NCI-H2196 (cell line): ENCODE measurements around the gene SRSF7.
A peak's percentile ranks its signal among the peaks of the same experiment; 100 is the strongest.
"Not testable (repeated sequence)": the region's sequence is repeated elsewhere in the genome, so short reads cannot be mapped to it uniquely, and the experiment has no call there.

ENCODE experiments used
- DNase-seq: peaks from one replicate; lab custom pipeline; 2025; ENCODE audit not compliant: unreplicated experiment; lab: John Stamatoyannopoulos, UW

The SRSF7 gene

DNA sequence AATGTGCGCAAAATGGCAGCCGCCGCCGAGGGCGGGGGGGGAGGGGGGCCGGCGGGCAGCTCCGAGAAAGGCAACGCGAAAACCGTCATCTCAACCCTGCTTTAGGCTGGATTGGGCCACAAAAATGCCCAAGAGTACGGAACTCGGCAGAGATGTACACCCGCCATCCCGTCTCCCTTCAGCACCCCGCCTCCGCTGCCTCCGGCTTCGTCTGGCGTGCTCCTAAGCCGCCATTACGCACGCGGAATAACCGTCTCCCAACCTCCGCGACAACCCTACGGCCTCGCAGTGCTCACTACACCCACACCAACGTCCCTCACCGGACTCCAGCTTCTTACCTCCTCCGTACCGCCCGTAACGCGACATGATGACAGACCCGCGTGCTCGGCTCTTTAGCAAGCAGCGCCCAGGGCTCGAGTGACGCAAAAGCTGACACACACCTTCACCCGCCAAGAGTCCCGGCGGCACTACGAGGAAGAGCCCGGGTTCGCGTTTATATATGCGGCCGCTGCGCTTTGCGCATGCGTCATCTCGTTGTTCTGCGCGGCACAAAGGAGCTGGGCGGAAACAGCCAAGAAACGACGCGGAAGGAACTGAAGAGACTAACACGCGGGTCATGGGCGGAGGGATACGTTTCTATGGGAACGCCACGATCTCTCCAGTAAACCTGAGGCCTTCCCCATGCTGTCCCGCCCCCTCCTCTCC, at the start of gene SRSF7:
Gene SRSF7, minus strand, starts transcription at position 471 of the 705 bp plus-strand sequence. Its CDS starts 105 bp downstream, at position 366.
- DNase-seq, result peak; percentile 98

DNA sequence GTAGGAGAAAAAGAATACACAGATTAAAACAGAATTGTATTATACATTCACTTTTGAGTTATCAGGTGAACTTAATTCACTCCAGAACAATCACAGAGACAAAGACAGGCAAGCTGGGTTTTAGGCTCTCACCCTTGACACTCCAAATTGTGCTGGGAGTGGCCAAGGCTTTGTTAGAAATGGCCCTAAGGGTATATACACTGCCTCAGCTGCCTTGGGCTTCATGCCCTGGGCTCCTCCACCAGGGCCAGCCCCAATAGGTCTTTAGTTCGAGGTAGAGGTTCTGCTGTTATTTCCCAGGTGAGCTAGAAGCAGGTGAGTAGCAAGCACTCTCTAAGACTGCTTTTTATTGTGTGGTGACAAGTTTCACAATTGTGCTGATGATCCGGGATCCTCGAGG, 46.8 kb upstream of the SRSF7 start:
- DNase-seq, result no peak

DNA sequence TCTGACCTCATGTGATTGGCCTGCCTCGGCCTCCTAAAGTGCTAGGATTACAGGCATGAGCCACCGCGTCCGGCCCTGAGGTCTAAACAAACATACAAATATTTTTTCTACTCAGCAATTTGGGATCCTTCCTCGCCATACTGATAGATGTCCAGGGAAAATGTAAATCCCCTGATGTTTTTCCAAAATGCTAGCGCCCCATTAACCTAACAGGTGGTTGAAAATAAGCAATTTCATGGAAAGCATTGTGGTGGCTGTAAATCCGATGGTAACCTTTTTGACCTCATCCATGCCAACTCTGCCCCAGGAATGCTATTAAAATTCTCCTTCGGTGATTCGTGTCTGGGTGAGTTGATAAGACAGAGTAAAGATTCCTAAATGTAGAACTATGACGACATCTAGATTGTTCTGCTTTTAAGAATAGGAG, 46.1 kb upstream of the SRSF7 start:
- DNase-seq, result no peak

DNA sequence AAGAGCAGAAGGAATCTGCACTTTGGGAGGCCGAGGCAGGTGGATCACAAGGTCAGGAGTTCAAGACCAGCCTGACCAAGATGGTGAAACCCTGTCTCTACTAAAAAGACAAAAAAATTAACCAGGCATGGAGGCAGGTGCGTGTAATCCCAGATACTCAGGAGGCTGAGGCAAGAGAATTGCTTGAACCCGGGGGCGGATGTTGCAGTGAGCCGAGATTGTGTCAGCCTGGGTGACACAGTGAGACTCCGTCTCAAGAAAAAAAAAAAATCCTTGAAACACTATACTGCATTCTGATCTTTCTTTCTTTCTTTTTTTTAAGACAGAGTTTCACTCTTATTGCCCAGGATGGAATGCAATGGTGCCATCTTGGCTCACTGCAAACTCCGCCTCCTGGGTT, 43.9 kb upstream of the SRSF7 start:
- not testable (repeated sequence) for DNase-seq

DNA sequence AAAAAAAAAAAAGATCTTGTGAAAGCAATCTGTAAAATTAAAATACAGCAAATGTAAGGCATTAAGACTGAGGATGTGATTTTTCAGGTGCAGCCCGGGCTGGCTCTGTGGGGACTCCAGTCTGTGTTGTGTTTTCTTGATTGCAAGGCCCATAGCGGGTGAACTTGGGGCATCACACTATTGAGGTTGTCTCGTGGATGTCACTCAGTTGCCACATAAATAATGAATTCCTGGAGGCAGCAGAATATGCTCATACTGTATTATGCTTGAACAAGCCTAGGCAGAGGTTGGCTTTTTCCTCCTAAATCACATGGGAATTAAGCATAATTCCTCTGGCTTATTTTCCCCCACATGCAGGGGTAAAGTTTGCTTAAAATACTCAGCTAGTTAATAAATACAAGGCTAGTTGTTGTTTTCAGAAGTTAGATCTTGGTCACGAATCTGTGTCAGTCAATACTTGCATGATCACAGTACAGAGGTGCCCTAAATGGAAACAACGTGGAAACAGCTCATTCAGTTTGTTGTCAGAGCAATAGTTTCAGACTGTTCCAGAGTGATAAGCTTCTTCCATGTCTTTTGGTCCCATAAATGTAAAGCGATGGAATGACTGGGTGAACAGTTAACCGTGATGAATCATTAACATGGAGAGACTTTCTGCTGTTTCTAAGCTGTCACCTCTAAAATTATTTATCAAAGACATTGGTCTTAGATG, 43.2 kb upstream of the SRSF7 start:
- no peak for DNase-seq

DNA sequence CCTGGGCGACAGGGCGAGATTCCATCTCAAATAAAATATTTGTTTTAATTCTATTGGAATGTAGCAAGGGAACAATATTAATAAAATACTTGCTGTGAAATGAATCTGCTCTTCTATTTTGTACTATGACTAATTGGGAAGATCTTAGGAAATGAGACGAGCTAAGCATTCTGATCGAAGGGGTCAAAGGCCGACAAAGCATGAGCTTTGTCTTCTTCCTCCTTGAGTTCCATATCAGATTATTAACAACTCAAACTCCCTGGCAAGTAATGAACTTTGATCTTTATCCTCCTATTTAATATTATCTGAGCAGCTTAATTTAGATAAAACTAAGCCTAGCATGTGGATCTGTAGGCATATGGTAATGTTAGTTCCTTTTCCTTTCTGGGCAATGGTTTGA, 42.4 kb upstream of the SRSF7 start:
- DNase-seq, result no peak

DNA sequence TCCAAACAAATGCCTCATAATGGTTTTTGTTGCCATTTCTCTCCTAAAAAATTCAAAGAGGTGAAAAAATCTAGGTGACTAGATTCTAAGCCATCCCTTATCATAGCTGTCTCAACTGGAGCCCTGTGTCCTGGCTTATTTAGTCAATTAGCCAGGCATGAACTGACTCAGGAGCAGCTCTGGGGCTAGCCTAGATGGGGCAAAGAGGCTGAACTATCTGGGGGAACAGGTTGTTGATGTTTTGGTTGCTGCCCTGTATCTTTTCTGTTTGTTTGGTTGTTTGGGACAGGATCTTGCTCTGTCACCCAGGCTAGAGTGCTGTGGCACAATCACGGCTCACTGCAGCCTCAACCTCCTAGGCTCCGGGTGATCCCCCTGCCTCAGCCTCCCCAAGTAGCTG, 41.6 kb upstream of the SRSF7 start:
- no peak for DNase-seq

DNA sequence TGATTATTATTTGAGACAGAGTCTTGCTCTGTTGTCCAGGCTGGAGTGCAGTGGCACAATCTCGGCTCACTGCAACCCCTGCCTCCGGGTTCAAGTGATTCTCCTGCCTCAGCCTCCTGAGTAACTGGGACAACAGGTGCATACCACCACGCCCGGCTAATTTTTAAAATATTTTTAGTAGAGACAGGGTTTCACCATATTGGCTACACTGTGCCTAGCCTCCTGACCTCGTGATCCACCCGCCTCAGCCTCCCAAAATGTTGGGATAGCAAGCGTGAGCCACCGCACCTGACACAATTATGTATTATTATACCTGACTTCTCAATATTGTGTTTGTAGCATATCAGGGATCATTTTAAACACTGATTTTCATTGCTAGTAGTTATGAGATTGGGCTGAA, 41.2 kb upstream of the SRSF7 start:
- DNase-seq, result not testable (repeated sequence)

DNA sequence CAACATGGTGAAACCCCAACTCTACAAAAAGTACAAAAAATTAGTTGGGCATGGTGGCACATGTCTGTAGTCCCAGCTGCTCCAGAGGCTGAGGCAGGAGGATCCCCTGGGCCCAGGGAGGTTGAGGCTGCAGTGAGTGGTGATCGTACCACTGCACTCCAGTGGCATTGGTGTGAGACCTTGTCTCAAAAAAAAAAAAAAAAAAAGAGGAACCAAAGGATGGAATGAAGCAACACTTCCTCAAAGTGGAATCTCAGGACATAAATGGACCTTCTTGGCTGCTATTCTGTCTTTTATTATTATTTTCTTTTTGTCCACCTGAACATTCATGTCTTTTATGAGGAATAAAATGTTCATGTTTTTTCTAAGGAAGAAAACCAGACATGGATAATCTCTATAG, 40.6 kb upstream of the SRSF7 start:
- no peak for DNase-seq

DNA sequence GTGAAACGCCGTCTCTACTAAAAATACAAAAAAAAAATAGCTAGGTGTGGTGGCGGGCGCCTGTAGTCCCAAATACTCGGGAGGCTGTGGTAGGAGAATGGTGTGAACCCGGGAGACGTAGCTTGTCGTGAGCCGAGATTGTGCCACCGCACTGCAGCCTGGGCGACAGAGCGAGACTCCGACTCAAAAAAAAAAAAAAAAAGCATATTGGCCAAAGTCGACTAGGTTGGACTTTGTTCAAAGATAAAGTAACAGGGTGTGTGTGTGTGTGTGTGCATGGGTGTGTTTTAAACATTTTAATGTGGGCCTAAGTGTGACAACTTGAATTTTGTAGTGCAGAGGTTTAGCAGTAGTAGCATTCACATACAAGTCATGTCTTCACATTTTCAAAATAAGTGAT, 38.5 kb upstream of the SRSF7 start:
- DNase-seq, result no peak

DNA sequence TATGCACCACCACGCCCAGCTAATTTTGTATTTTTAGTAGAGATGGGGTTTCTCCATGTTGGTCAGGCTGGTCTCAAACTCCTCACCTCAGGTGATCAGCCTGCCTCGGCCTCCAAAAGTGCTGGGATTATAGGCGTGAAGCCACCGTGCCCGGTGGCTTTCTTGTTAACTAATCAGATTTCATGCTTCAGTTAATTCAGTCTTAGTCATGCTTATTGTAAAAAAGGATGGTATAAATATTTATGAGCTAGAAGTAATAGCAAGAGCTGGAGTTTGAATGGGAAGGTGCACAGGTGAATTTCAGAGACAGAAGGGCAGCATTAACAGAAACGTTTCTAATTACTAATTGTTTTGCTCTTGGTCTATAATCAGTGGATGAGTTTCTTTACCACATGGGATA, 37.1 kb upstream of the SRSF7 start:
- no peak for DNase-seq

DNA sequence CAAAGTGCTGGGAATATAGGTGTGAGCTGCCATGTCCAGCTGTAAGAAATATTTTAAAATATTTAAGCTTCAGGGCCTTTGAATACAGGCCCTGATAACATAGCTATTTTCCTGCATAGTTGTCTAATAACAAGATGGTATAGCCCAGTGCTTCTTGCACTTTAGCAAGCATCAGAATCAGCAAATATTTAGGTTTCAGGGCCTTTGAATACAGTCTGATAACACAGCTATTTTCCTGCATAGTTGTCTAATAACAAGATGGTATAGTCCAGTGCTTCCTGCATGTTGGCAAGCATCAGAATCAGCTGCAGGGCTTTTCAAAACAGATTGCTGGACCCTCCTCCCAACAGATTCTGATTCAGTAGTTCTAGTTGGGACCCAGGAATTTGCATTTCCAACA, 32.4 kb upstream of the SRSF7 start:
- no peak for DNase-seq

DNA sequence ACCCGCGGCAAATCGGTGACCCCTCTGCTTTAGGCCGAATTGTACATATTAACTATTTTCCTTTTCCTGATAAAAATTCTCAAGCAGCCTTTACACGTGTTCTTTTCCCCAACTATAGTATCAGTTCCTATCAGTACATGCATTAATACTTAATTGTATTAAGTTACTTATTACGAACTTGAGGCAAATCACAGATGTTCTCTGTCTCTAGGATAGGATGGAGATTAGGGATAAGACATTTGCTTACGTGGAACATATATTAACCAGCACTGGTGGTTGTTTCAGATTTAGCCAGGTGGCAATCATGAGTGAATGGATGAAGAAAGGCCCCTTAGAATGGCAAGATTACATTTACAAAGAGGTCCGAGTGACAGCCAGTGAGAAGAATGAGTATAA, 27.5 kb upstream of the SRSF7 start:
- DNase-seq, result no peak

DNA sequence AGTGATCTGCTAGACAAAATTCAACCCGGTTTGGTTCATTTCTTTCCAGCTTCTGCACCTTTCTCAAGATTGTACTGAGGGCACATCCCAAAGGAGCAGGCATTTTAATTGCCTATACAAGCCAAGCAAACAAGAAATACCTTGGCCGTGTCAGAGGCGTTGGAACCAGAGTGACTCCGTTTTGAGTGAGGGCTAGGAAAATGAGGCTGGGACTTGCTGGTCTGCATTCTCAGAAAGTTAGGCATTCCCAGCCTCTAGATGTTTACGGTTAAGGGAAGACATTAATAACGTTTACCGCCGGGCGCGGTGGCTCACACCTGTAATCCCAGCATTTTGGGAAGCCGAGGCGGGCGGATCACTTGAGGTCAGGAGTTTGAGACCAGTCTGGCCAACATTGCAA, 25.4 kb upstream of the SRSF7 start:
- no peak for DNase-seq

DNA sequence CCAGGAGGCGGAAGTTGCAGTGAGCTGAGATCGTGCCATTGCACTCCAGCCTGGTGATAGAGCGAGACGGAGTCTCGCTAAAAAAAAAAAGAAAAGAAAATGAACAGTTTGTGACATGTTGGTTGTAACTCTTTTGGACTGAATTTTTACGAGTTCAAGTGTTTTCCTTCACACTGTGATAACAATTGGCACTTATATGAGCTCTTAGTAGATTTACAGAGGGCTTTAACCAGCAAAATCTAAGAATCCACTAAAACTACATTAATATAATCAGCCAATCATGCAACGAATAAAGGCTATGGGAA, 24.7 kb upstream of the SRSF7 start:
- no peak for DNase-seq

DNA sequence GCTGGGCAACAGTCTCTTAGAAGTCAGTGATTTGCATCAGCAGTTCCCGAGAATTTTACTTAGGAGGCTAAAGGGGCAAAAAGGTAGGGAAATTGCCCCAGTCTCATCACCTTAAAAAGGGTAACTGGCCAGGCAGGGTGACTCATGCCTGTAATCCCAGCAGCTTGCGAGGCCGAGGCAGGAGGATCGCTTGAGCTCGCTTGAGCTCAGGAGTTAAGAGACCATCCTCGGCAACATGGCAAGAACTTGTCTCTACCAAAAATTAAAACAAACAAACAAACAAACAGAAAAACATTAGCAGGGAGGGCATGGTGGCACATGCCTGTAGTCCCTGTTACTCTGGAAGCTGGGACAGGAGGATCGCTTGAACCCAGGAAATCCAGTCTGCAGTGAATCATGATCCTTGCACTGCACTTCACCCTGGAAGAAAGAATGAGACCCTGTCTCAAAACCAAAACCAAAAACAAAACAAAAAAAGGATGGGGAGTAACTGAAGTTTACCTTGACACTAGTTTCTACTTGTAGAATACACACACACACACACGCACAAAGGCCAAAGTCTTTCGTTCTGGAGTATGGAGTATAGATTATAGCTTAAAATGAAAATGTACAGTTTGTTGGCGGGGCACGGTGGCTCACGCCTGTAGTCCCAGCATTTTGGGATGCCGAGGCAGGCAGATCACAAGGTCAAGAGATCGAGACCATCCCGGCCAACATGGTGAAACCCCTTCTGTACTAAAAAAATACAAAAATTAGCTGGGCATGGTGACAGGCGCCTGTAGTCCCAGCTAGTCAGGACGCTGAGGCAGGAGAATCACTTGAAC, 24.1 kb upstream of the SRSF7 start:
- no peak for DNase-seq

DNA sequence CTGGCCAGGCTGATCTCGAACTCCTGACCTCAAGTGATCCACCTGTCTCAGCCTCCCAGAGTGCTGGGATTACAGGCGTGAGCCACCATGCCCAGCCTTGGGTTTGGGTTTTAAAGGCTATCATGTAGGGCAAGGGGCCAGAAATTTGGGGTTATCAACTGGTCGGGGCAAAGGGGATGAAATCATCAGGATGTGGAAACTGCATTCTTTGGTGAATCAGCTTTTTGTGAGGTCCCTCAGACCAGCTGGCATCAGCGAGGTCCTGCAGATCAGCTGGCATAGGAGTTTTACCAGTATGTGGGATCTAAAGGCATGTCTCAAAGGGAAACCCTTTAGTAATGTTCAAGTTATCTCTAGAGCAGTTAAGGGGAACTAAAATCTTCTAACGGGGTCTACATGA, 20.5 kb upstream of the SRSF7 start:
- no peak for DNase-seq

DNA sequence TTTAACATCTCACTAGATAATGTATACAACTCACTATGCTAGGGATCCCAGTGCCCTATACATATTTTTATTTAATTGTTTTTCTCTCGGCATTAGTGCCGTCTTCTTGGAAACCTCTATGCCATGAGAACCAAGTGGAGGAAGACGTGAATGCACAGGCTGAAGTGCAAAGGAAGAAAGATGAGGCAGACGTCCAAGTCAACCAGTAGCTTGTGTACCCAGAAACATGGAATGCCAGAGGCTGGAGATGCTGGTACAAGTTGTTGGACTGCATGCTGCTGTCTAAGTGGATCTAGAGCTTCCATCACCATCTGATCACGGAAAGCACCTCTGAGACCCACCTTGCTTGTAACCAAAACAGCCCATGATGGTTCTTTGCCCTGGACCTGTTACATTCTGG, 14.4 kb upstream of the SRSF7 start:
- DNase-seq, result no peak

DNA sequence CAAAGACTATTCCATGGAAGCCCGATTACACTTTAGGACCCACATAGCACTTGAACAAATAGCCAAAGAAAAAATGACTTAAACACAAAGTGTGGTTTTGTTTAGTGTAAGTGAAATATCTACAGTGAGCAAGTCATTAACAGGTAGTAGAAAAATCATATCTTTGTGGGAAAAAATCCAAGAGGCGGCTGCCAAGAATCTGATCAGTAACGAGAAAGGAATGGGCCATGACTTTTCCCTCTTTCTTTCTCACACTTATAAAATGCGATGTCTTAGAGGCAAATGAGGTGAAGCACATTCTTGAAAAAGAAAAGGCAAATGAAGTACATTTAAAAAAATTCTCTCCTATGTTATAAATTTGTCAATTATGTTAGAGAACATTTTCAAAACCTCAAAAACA, 14.0 kb upstream of the SRSF7 start:
- no peak for DNase-seq

DNA sequence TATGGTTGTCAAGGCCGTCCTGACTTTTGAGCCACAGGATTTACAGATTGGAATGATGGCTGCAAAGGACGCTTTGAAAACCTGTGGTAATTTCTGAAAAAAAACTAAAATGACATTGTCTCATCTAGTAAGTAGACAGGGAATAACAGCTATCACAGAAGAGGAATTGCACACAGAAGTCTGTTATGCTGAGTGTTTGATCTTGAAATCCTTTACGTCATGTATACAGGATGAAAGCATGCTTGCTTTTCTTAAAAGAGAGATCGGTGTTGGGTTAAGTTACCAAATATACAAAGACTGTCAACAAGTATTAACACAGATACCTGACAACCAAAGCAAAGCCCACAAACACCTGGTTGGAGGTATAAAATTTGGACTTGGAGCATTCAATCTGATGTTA, 12.6 kb upstream of the SRSF7 start:
- no peak for DNase-seq

DNA sequence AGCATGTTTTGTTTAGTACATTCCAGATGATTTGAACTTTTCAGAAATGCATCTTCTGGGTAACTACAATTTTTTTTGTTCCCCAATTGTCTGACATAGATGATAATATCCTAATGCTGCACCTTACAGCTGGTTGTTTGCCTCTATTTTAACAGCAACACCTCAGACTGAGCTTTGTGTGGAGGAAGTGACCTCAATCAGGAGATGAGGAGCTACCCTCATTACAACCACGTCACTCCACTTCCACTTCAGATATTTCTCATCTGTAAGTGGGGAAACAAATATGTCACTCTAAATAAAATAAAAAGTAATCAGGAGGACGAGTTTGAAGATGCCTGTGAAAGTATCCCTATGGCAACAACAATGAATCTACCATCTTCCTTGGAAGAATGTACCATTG, 12.1 kb upstream of the SRSF7 start:
- DNase-seq, result no peak

DNA sequence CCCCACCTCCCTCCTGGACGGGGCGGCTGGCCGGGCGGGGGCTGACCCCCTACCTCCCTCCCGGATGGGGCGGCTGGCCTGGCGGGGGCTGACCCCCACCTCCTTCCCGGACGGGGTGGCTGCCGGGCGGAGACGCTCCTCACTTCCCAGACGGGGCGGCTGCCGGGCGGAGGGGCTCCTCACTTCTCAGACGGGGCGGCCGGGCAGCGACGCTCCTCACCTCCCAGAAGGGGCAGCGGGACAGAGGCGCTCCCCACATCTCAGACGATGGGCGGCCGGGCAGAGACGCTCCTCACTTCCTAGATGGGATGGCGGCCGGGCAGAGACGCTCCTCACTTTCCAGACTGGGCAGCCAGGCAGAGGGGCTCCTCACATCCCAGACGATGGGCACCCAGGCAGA, 4.7 kb upstream of the SRSF7 start:
- DNase-seq, result not testable (repeated sequence)
